Kidney (tissue), 14 donors: ENCODE measurements around the gene RGSL1. TPM values are rescaled to one million over a fixed set of nuclear protein-coding genes. Genes with fewer than 3 reads are reported as not detected.
A peak's percentile ranks its signal among the peaks of the same experiment; 100 is the strongest.

Experiments used
- DNase-seq, 5 donors: peaks; one replicate each; pipeline ENCODE4 v3.0.0-alpha.2; 2013 to 2020
- FAIRE-seq: peaks from 2 replicates; lab custom pipeline; 2012; peaks lifted over from hg19 to GRCh38; lab: Jason Lieb, UNC
- H3K27ac ChIP-seq, 2 donors: one replicate each; pipeline ENCODE4 v1.7.0; 2013; ENCODE audit warnings: low read depth in 2 of 2, low read length in 2 of 2, inconsistent platforms in 1 of 2
- H3K27me3 ChIP-seq: one replicate; pipeline ENCODE4 v1.7.1; 2013; ENCODE audit warnings: low read length, inconsistent platforms; ENCODE audit not compliant: control insufficient read depth, insufficient read depth
- H3K36me3 ChIP-seq, 3 donors: one replicate each; pipeline versions ENCODE4 v1.7.0 to v1.7.1; 2013; ENCODE audit warnings: low read length in 3 of 3, control low read depth in 1 of 3, inconsistent platforms in 1 of 3; ENCODE audit not compliant: insufficient read depth in 3 of 3, control insufficient read depth in 2 of 3
- H3K4me1 ChIP-seq, 3 donors: one replicate each; pipeline versions ENCODE4 v1.7.0 to v1.7.1; 2013; ENCODE audit warnings: low read length in 3 of 3, inconsistent platforms in 1 of 3, low read depth in 1 of 3; ENCODE audit not compliant: control insufficient read depth in 2 of 3, insufficient read depth in 2 of 3
- H3K4me3 ChIP-seq, 3 donors: one replicate each; pipeline versions ENCODE4 v1.7.0 to v1.8.1; 2013; ENCODE audit warnings: low read length in 3 of 3, control low read depth in 1 of 3, inconsistent platforms in 1 of 3
- H3K9ac ChIP-seq, 3 donors: one replicate each; pipeline versions ENCODE4 v1.7.0 to v1.7.1; 2013; ENCODE audit warnings: low read length in 3 of 3, control low read depth in 1 of 3, inconsistent platforms in 1 of 3
- H3K9me3 ChIP-seq, 3 donors: one replicate each; pipeline versions ENCODE4 v1.7.0 to v1.7.1; 2013; ENCODE audit warnings: low read length in 3 of 3, control low read depth in 1 of 3, inconsistent platforms in 1 of 3; ENCODE audit not compliant: control insufficient read depth in 2 of 3, insufficient read depth in 1 of 3
- CTCF ChIP-seq: IDR thresholded peaks from 3 replicates; pipeline ENCODE4 v1.5.1; 2012; ENCODE audit warnings: mild to moderate bottlenecking, moderate library complexity, borderline replicate concordance; ENCODE audit not compliant: insufficient read depth; ENCODE audit errors: extremely low read depth
- intact Hi-C: fragments of 100-400 bp; cut with DNase I; formaldehyde crosslinking; loops from one replicate; pipeline ENCODE4 v1.11.1; 2022
- polyA plus RNA-seq: library from polyadenylated mRNA; stranded (reverse); fragments of 350-450 nt; fragmentation: Illumina TruSeq; extraction: RNeasy Lipid Tissue Mini Kit (QIAGEN cat#74804); gene quantifications from one replicate; pipeline ENCODE4 v1.2.3, GENCODE V29; 2014; ENCODE audit warnings: low read depth, low replicate concordance; ENCODE audit not compliant: insufficient read depth
- total RNA-seq: library from RNA; stranded (reverse); fragmentation: NEBNext Ultra II Directional; extraction: Animal tissue kit (Norgen Biotek cat#: 25700); gene quantifications from one replicate; pipeline ENCODE4 v1.2.1, GENCODE V29; 2021
- donor health status: control.
- donor health status: control.
- donor health status: control.
- donor health status: control.
- donor health status: control.
- donor health status: DM: yes; HTN: yes; CAD: no.
- donor health status: Normal renal cell carcinoma (clear cell type).

Gene RGSL1
- total and polyA plus RNA-seq, 2 donors from 2014 or later, result not detected

- Histone ChIP-seq H3K36me3 (peaks cover 0 to 6% (median 5%) of the 10 kb centered on the region in 3 donors), H3K27me3 (no peaks in the 10 kb centered on the region), H3K4me3 (no peak overlapping the region), H3K27ac (no peak overlapping the region), H3K9ac (no peak overlapping the region), H3K4me1 (peaks cover 0 to 3% (median 0%) of the 10 kb centered on the region in 3 donors), H3K9me3 (no peaks in the 10 kb centered on the region)
- intact Hi-C loops, result no loop called here
- peak in 1 of 5 donors; percentile 16 for DNase-seq
- no peak for FAIRE-seq
- no peak for TF ChIP-seq CTCF
These were observed 120.6 kb downstream of the RGSL1 start for GRCh38 chr1:182570611-182570970.

DNA sequence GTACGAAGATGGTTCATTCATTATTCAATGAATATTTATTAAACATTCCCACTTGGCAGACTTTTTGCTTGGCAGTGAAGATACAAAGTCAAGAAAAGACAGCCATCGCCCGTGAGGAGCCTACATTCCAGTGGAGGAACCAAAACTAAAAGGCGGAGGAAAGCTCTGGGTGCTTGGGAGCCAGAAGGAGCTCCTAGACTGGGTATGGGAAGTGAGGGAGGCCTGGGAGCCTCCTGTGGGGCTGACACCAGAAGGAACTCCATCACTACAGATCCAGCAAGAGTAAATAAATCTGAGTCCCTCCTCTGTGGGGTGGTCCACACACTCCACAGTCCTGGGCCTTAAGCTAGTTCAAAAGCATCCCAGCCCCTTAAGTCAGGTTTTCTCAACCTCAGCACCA is 124.2 kb downstream of the RGSL1 start:
- TF ChIP-seq CTCF, result no peak
- Histone ChIP-seq H3K4me1 (peaks cover 0 to 3% (median 0%) of the 10 kb centered on the region in 3 donors), H3K27ac (no peak overlapping the region), H3K27me3 (no peaks in the 10 kb centered on the region), H3K4me3 (no peak overlapping the region), H3K9ac (no peak overlapping the region), H3K9me3 (no peaks in the 10 kb centered on the region), H3K36me3 (peaks cover 0 to 10% (median 9%) of the 10 kb centered on the region in 3 donors)
- DNase-seq (no peak), FAIRE-seq (no peak)
- intact Hi-C loops, result no loop called here

- intact Hi-C loops, result no loop called here
- no peak overlapping the region for H3K9ac ChIP-seq
- DNase-seq (peak in 2 of 5 donors; percentile 6 to 23), FAIRE-seq (no peak)
- peaks cover 0 to 24% (median 15%) of the 10 kb centered on the region in 3 donors for H3K36me3 ChIP-seq
- no peak for TF ChIP-seq CTCF
- no peaks in the 10 kb centered on the region for H3K9me3 ChIP-seq
- H3K27me3 ChIP-seq, result no peaks in the 10 kb centered on the region
- peaks cover 0 to 3% (median 0%) of the 10 kb centered on the region in 3 donors for H3K4me1 ChIP-seq
- no peak overlapping the region for H3K27ac ChIP-seq
- no peak overlapping the region for H3K4me3 ChIP-seq
These were observed 125.7 kb downstream of the RGSL1 start for GRCh38 chr1:182575540-182576149.
